ENCODE results near the gene FBXO33.
"Not testable (repeated sequence)": the region's sequence is repeated elsewhere in the genome, so short reads cannot be mapped to it uniquely, and the experiment has no call there.

Gene FBXO33

GRCh38 chr14:39374851-39375250, 57.4 kb downstream of the FBXO33 start:
- no peak for DNase-seq (ENCODE audit: extremely low read depth in 1 of 2, low read depth in 1 of 2)

- DNase-seq (ENCODE audit: extremely low read depth in 1 of 2, low read depth in 1 of 2) = no peak
Measured at GRCh38 chr14:39372656-39373055, 59.6 kb downstream of the FBXO33 start.

GRCh38 chr14:39370415-39370814, 61.8 kb downstream of the FBXO33 start:
- no peak for DNase-seq (ENCODE audit: extremely low read depth in 1 of 2, low read depth in 1 of 2)

GRCh38 chr14:39369029-39369428, 63.2 kb downstream of the FBXO33 start:
- DNase-seq (ENCODE audit: extremely low read depth in 1 of 2, low read depth in 1 of 2) = no peak

GRCh38 chr14:39368261-39368959, 63.8 kb downstream of the FBXO33 start:
- peak in 1 of 2 donors; percentile 3 for DNase-seq (ENCODE audit: extremely low read depth in 1 of 2, low read depth in 1 of 2)

GRCh38 chr14:39367387-39367751, 64.9 kb downstream of the FBXO33 start:
- DNase-seq (ENCODE audit: extremely low read depth in 1 of 2, low read depth in 1 of 2) = no peak

GRCh38 chr14:39366460-39367386, 65.5 kb downstream of the FBXO33 start:
- DNase-seq (ENCODE audit: extremely low read depth in 1 of 2, low read depth in 1 of 2) = no peak

GRCh38 chr14:39365354-39365753, 66.9 kb downstream of the FBXO33 start:
- no peak for DNase-seq (ENCODE audit: extremely low read depth in 1 of 2, low read depth in 1 of 2)

GRCh38 chr14:39364509-39364908, 67.7 kb downstream of the FBXO33 start:
- no peak for DNase-seq (ENCODE audit: extremely low read depth in 1 of 2, low read depth in 1 of 2)

- DNase-seq (ENCODE audit: extremely low read depth in 1 of 2, low read depth in 1 of 2) = not testable (repeated sequence)
Measured at GRCh38 chr14:39361556-39361955, 70.7 kb downstream of the FBXO33 start.

- no peak for DNase-seq (ENCODE audit: extremely low read depth in 1 of 2, low read depth in 1 of 2)
Measured at GRCh38 chr14:39360316-39360715, 71.9 kb downstream of the FBXO33 start.

- DNase-seq (ENCODE audit: extremely low read depth in 1 of 2, low read depth in 1 of 2) = not testable (repeated sequence)
Measured at GRCh38 chr14:39359069-39359468, 73.2 kb downstream of the FBXO33 start.

GRCh38 chr14:39351708-39352107, 80.5 kb downstream of the FBXO33 start:
- DNase-seq (ENCODE audit: extremely low read depth in 1 of 2, low read depth in 1 of 2) = no peak

- no peak for DNase-seq (ENCODE audit: extremely low read depth in 1 of 2, low read depth in 1 of 2)
Measured at GRCh38 chr14:39350866-39351265, 81.4 kb downstream of the FBXO33 start.

Measured in activated CD8-positive, alpha-beta memory T cell treated with anti-CD3 and anti-CD28 coated beads for 1 hour (primary cell).